Colonic mucosa (tissue), 4 donors: ENCODE measurements around the gene CGRRF1. TPM values are rescaled to one million over a fixed set of nuclear protein-coding genes. Genes with fewer than 3 reads are reported as not detected.

Source experiments
- DNase-seq: peaks from one replicate; pipeline ENCODE4 v3.0.0-alpha.2; 2020
- H3K27ac ChIP-seq: fragments of 200-600 bp; one replicate; pipeline ENCODE4 v1.8.0; 2021
- H3K27me3 ChIP-seq: fragments of 200-600 bp; one replicate; pipeline ENCODE4 v1.8.0; 2021
- H3K36me3 ChIP-seq: fragments of 200-600 bp; one replicate; pipeline ENCODE4 v1.8.0; 2021
- H3K4me1 ChIP-seq: fragments of 200-600 bp; one replicate; pipeline ENCODE4 v1.8.0; 2021; ENCODE audit warnings: mild to moderate bottlenecking
- H3K4me3 ChIP-seq: fragments of 200-600 bp; one replicate; pipeline ENCODE4 v1.8.0; 2021
- H3K9ac ChIP-seq, 2 donors: one replicate each; pipeline ENCODE4 v1.7.0; 2013; ENCODE audit warnings: control low read depth in 2 of 2, low read depth in 2 of 2, low read length in 2 of 2
- H3K9me3 ChIP-seq: fragments of 200-600 bp; one replicate; pipeline ENCODE4 v1.8.0; 2021
- CTCF ChIP-seq: fragments of 200-600 bp; IDR thresholded peaks from one replicate; pipeline ENCODE4 v1.8.0; 2022; ENCODE audit warnings: antibody characterized with exemption, mild to moderate bottlenecking
- intact Hi-C: fragments of 100-400 bp; cut with DNase I; formaldehyde crosslinking; loops from one replicate; pipeline ENCODE4 v1.14.1; 2022
- total RNA-seq, 2 donors: library from RNA; stranded (reverse); fragmentation: NEBNext Ultra II Directional in 1 of 2; extraction: Animal tissue kit (Norgen Biotek cat#: 25700) in 1 of 2; gene quantifications; one replicate each; pipeline ENCODE4 v1.2.1, GENCODE V29; 2021
- donor health status: healthy.
- donor health status: DM: no; HTN: no; CAD: no.
- donor health status: DM: no; HTN: no; CAD: no.

CGRRF1 gene
- total RNA-seq, 2 donors from 2014 or later: 13.2 to 21.3 TPM

- Histone ChIP-seq H3K4me3 (no peak overlapping the region), H3K9me3 (no peaks in the 10 kb centered on the region), H3K9ac (no peak overlapping the region), H3K27ac (no peak overlapping the region), H3K27me3 (no peaks in the 10 kb centered on the region), H3K36me3 (no peaks in the 10 kb centered on the region), H3K4me1 (no peaks in the 10 kb centered on the region)
- intact Hi-C loops: no loop called here
- no peak for TF ChIP-seq CTCF
- no peak for DNase-seq
Measured at GRCh38 chr14:54471641-54472040, 38.1 kb upstream of the CGRRF1 start.

GRCh38 chr14:54472315-54472714 is 37.4 kb upstream of the CGRRF1 start:
- H3K9ac ChIP-seq: no peak overlapping the region
- no peaks in the 10 kb centered on the region for H3K36me3 ChIP-seq
- no peaks in the 10 kb centered on the region for H3K9me3 ChIP-seq
- no peaks in the 10 kb centered on the region for H3K4me1 ChIP-seq
- H3K27me3 ChIP-seq: no peaks in the 10 kb centered on the region
- DNase-seq: no peak
- no peak for TF ChIP-seq CTCF
- intact Hi-C loops: no loop called here
- no peak overlapping the region for H3K4me3 ChIP-seq
- no peak overlapping the region for H3K27ac ChIP-seq

- no peaks in the 10 kb centered on the region for H3K36me3 ChIP-seq
- no peak overlapping the region for H3K9ac ChIP-seq
- H3K4me3 ChIP-seq: no peak overlapping the region
- no peaks in the 10 kb centered on the region for H3K9me3 ChIP-seq
- H3K27ac ChIP-seq: peak overlapping the region; percentile 5
- no peak for TF ChIP-seq CTCF
- DNase-seq: no peak
- H3K27me3 ChIP-seq: no peaks in the 10 kb centered on the region
- H3K4me1 ChIP-seq: no peaks in the 10 kb centered on the region
- intact Hi-C loops: no loop called here
Measured at GRCh38 chr14:54474232-54474793, 35.4 kb upstream of the CGRRF1 start.

GRCh38 chr14:54475187-54475899 is 34.4 kb upstream of the CGRRF1 start:
- Histone ChIP-seq H3K27ac (no peak overlapping the region), H3K4me1 (no peaks in the 10 kb centered on the region), H3K9me3 (no peaks in the 10 kb centered on the region), H3K4me3 (no peak overlapping the region), H3K9ac (no peak overlapping the region), H3K27me3 (no peaks in the 10 kb centered on the region), H3K36me3 (no peaks in the 10 kb centered on the region)
- TF ChIP-seq CTCF: no peak
- intact Hi-C loops: no loop called here
- no peak for DNase-seq

GRCh38 chr14:54475911-54476310 is 33.8 kb upstream of the CGRRF1 start:
- Histone ChIP-seq H3K9ac (no peak overlapping the region), H3K27ac (no peak overlapping the region), H3K4me3 (no peak overlapping the region), H3K27me3 (no peaks in the 10 kb centered on the region), H3K36me3 (no peaks in the 10 kb centered on the region), H3K9me3 (no peaks in the 10 kb centered on the region), H3K4me1 (no peaks in the 10 kb centered on the region)
- TF ChIP-seq CTCF: no peak
- no peak for DNase-seq
- intact Hi-C loops: no loop called here
